GM12878 (cell line): ENCODE measurements around the gene PRR11. TPM values are rescaled to one million over a fixed set of nuclear protein-coding genes. Genes with fewer than 3 reads are reported as not detected.

Source experiments
- BACH1 ChIP-seq: fragments of 450-650 bp; IDR thresholded peaks from 2 replicates; pipeline ENCODE4 v1.6.1; 2017; ENCODE audit warnings: mild to moderate bottlenecking, borderline replicate concordance
- CHD2 ChIP-seq: IDR thresholded peaks from 2 replicates; pipeline ENCODE4 v1.6.1; 2011; ENCODE audit warnings: low read depth, low read length, improper control_type of control experiment, borderline replicate concordance
- CHD4 ChIP-seq: fragments of 200-600 bp; sonication (generic); IDR thresholded peaks from 2 replicates; pipeline ENCODE4 v1.6.1; 2016; ENCODE audit warnings: mild to moderate bottlenecking
- CREB1 ChIP-seq: IDR thresholded peaks from 2 replicates; pipeline ENCODE4 v1.6.1; 2012; ENCODE audit warnings: low read depth, mild to moderate bottlenecking, inconsistent platforms
- DPF2 ChIP-seq: fragments of 450-650 bp; IDR thresholded peaks from 2 replicates; pipeline ENCODE4 v1.6.1; 2017; ENCODE audit warnings: mild to moderate bottlenecking
- HDAC6 ChIP-seq: fragments of 200-600 bp; sonication (generic); IDR thresholded peaks from one replicate; pipeline ENCODE4 v1.8.0; 2017; ENCODE audit warnings: antibody characterized with exemption; ENCODE audit not compliant: unreplicated experiment
- KAT2A ChIP-seq: conservative IDR thresholded peaks from 2 replicates; pipeline ENCODE4 v1.6.1; 2011; ENCODE audit warnings: low read depth, low read length; ENCODE audit not compliant: control insufficient read depth
- MEF2A ChIP-seq: IDR thresholded peaks from 2 replicates; pipeline ENCODE4 v1.6.1; 2011; ENCODE audit warnings: low read depth, mild to moderate bottlenecking, low read length, moderate library complexity; ENCODE audit not compliant: insufficient read depth
- MTA2 ChIP-seq: fragments of 450-650 bp; IDR thresholded peaks from 2 replicates; pipeline ENCODE4 v1.6.1; 2016; ENCODE audit warnings: low read depth, mild to moderate bottlenecking, moderate library complexity
- NBN ChIP-seq: fragments of 450-650 bp; IDR thresholded peaks from 2 replicates; pipeline ENCODE4 v1.6.1; 2016
- NFXL1 ChIP-seq: fragments of 450-650 bp; IDR thresholded peaks from 2 replicates; pipeline ENCODE4 v1.6.1; 2017; ENCODE audit warnings: antibody characterized with exemption, mild to moderate bottlenecking, borderline replicate concordance
- NR2C1 ChIP-seq: fragments of 450-650 bp; IDR thresholded peaks from 2 replicates; pipeline ENCODE4 v1.6.1; 2017; ENCODE audit warnings: antibody characterized with exemption, mild to moderate bottlenecking, moderate library complexity
- NR2C2 ChIP-seq: IDR thresholded peaks from 2 replicates; pipeline ENCODE4 v1.6.1; 2011; ENCODE audit warnings: borderline replicate concordance, low read depth; ENCODE audit not compliant: control insufficient read depth, insufficient read length
- POLR2A ChIP-seq: IDR thresholded peaks from 2 replicates; pipeline ENCODE4 v1.6.1; 2011; ENCODE audit warnings: low read depth, mild to moderate bottlenecking, low read length
- SMAD5 ChIP-seq: IDR thresholded peaks from 2 replicates; pipeline ENCODE4 v1.6.1; 2016; ENCODE audit warnings: antibody characterized with exemption, low read depth
- SREBF1 ChIP-seq: IDR thresholded peaks from 2 replicates; pipeline ENCODE4 v1.6.1; 2012; ENCODE audit warnings: mild to moderate bottlenecking, low read length
- ZNF24 ChIP-seq: fragments of 450-650 bp; IDR thresholded peaks from 2 replicates; pipeline ENCODE4 v1.6.1; 2017; ENCODE audit warnings: antibody characterized with exemption, mild to moderate bottlenecking
- polyA plus RNA-seq, 11 experiments: library from polyadenylated mRNA; depleted of rRNA in 4 of 11; unstranded in 6 of 11; stranded (reverse) in 5 of 11; fragments of >200 nt; fragmentation: Nextera tagmentation in 4 of 11; fragmentation: Illumina TruSeq in 1 of 11; extraction: Ambion mirVana in 4 of 11; extraction: Trizol in 1 of 11; gene quantifications; 1 replicate in 1 of 11; 2 replicates in 10 of 11; pipeline versions ENCODE4 v1.2.1 to v1.2.3, GENCODE V29; 2011 to 2016; ENCODE audit warnings: inconsistent platforms in 2 of 11, missing spikeins in 2 of 11, low read depth in 1 of 11
- total RNA-seq, 4 experiments: library from RNA; depleted of rRNA in 3 of 4; stranded (reverse); fragments of >200 nt in 3 of 4; fragmentation: Illumina TruSeq in 1 of 4; extraction: Trizol in 1 of 4; gene quantifications; 2 replicates each; pipeline versions ENCODE4 v1.2.1 to v1.2.3, GENCODE V29; 2013 to 2021
- TF ChIP-seq, protein P1 (sequence below): IDR thresholded peaks from 2 replicates; pipeline ENCODE4 v1.6.1; 2011; ENCODE audit warnings: low read depth, mild to moderate bottlenecking, low read length, moderate library complexity, borderline replicate concordance; ENCODE audit errors: extremely low read depth
- TF ChIP-seq, protein P2 (sequence below): fragments of 450-650 bp; IDR thresholded peaks from 2 replicates; pipeline ENCODE4 v1.6.1; 2017; ENCODE audit warnings: mild to moderate bottlenecking, moderate library complexity
- TF ChIP-seq, protein P3 (sequence below): IDR thresholded peaks from 2 replicates; pipeline ENCODE4 v1.6.1; 2012; ENCODE audit warnings: improper control_type of control experiment, low read depth, low read length; ENCODE audit not compliant: insufficient replicate concordance
- TF ChIP-seq, protein P4 (sequence below): fragments of 450-650 bp; IDR thresholded peaks from 2 replicates; pipeline ENCODE4 v1.6.1; 2017; ENCODE audit warnings: borderline replicate concordance

Gene PRR11
- total and polyA plus RNA-seq, 10 of the 15 experiments (the other 5 are each of a cell fraction or from before 2014, with no cell fraction given), result 20.8 to 97.0 (median 48.3) TPM

DNA sequence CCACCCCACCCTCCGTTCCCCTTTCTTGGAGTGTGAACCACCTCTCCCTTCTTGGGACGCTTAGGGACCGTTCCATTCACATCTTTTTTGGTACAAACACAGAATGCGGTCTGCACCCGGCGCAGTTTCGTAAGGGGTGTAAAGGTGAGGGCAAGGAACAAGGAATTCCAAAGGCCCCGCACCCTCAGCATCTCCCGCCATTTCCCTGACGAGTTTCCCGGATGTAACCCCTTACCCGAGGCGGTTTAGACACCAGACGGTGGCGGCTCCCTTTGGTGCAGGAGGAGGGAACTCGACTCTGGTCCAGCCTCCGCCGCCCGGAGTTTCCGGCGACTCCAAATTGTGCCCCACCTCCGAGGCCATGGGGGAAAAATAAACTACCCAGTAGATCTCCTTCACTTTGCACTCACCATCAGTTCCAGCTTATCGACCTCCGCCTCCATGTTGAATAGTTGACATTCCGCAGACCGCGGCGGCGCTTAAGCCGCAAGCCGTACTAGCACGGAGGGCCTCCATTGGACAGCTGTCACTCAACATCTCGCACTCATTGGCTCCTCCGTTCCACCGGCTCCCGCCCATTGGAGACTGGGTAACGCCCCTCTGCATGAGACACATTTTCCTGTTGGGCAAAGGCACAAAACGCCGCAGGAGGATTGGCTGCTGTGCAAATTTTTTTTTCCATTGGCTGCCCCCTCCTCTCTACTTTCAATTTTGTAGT is 666 bp upstream of the PRR11 start, which contains the start of gene SKA2 (continued):
- TF ChIP-seq KAT2A, result no peak
- no peak for TF ChIP-seq NFXL1
- TF ChIP-seq, protein P1, sequence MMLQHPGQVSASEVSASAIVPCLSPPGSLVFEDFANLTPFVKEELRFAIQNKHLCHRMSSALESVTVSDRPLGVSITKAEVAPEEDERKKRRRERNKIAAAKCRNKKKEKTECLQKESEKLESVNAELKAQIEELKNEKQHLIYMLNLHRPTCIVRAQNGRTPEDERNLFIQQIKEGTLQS, result no peak
- TF ChIP-seq HDAC6, result no peak
- no peak for TF ChIP-seq BACH1
- TF ChIP-seq MTA2, result peak; percentile 49; the same call in 1 of the 2 replicates
- TF ChIP-seq, protein P2, sequence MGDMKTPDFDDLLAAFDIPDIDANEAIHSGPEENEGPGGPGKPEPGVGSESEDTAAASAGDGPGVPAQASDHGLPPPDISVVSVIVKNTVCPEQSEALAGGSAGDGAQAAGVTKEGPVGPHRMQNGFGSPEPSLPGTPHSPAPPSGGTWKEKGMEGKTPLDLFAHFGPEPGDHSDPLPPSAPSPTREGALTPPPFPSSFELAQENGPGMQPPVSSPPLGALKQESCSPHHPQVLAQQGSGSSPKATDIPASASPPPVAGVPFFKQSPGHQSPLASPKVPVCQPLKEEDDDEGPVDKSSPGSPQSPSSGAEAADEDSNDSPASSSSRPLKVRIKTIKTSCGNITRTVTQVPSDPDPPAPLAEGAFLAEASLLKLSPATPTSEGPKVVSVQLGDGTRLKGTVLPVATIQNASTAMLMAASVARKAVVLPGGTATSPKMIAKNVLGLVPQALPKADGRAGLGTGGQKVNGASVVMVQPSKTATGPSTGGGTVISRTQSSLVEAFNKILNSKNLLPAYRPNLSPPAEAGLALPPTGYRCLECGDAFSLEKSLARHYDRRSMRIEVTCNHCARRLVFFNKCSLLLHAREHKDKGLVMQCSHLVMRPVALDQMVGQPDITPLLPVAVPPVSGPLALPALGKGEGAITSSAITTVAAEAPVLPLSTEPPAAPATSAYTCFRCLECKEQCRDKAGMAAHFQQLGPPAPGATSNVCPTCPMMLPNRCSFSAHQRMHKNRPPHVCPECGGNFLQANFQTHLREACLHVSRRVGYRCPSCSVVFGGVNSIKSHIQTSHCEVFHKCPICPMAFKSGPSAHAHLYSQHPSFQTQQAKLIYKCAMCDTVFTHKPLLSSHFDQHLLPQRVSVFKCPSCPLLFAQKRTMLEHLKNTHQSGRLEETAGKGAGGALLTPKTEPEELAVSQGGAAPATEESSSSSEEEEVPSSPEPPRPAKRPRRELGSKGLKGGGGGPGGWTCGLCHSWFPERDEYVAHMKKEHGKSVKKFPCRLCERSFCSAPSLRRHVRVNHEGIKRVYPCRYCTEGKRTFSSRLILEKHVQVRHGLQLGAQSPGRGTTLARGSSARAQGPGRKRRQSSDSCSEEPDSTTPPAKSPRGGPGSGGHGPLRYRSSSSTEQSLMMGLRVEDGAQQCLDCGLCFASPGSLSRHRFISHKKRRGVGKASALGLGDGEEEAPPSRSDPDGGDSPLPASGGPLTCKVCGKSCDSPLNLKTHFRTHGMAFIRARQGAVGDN, result no peak
- TF ChIP-seq NBN, result 0 out of 2 replicates have a peak, but pooled peaks have one; percentile 65
- no peak for TF ChIP-seq MEF2A
- no peak for TF ChIP-seq NR2C2
- TF ChIP-seq POLR2A, result no peak; the same call in 1 of the 2 replicates
- TF ChIP-seq CHD4, result no peak
- TF ChIP-seq CHD2, result peak; percentile 96
- TF ChIP-seq SREBF1, result no peak
- TF ChIP-seq DPF2, result peak; percentile 52; the same call in 1 of the 2 replicates
- no peak for TF ChIP-seq ZNF24
- TF ChIP-seq SMAD5, result no peak
- TF ChIP-seq NR2C1, result 0 out of 2 replicates have a peak, but pooled peaks have one; percentile 3
- no peak for TF ChIP-seq CREB1
- TF ChIP-seq, protein P3, sequence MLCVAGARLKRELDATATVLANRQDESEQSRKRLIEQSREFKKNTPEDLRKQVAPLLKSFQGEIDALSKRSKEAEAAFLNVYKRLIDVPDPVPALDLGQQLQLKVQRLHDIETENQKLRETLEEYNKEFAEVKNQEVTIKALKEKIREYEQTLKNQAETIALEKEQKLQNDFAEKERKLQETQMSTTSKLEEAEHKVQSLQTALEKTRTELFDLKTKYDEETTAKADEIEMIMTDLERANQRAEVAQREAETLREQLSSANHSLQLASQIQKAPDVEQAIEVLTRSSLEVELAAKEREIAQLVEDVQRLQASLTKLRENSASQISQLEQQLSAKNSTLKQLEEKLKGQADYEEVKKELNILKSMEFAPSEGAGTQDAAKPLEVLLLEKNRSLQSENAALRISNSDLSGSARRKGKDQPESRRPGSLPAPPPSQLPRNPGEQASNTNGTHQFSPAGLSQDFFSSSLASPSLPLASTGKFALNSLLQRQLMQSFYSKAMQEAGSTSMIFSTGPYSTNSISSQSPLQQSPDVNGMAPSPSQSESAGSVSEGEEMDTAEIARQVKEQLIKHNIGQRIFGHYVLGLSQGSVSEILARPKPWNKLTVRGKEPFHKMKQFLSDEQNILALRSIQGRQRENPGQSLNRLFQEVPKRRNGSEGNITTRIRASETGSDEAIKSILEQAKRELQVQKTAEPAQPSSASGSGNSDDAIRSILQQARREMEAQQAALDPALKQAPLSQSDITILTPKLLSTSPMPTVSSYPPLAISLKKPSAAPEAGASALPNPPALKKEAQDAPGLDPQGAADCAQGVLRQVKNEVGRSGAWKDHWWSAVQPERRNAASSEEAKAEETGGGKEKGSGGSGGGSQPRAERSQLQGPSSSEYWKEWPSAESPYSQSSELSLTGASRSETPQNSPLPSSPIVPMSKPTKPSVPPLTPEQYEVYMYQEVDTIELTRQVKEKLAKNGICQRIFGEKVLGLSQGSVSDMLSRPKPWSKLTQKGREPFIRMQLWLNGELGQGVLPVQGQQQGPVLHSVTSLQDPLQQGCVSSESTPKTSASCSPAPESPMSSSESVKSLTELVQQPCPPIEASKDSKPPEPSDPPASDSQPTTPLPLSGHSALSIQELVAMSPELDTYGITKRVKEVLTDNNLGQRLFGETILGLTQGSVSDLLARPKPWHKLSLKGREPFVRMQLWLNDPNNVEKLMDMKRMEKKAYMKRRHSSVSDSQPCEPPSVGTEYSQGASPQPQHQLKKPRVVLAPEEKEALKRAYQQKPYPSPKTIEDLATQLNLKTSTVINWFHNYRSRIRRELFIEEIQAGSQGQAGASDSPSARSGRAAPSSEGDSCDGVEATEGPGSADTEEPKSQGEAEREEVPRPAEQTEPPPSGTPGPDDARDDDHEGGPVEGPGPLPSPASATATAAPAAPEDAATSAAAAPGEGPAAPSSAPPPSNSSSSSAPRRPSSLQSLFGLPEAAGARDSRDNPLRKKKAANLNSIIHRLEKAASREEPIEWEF, result no peak
- TF ChIP-seq, protein P4, sequence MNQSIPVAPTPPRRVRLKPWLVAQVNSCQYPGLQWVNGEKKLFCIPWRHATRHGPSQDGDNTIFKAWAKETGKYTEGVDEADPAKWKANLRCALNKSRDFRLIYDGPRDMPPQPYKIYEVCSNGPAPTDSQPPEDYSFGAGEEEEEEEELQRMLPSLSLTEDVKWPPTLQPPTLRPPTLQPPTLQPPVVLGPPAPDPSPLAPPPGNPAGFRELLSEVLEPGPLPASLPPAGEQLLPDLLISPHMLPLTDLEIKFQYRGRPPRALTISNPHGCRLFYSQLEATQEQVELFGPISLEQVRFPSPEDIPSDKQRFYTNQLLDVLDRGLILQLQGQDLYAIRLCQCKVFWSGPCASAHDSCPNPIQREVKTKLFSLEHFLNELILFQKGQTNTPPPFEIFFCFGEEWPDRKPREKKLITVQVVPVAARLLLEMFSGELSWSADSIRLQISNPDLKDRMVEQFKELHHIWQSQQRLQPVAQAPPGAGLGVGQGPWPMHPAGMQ, result no peak
